HEK293 (cell line): ENCODE data around the gene DDX31.
"Not testable (repeated sequence)": the region's sequence is repeated elsewhere in the genome, so short reads cannot be mapped to it uniquely, and the experiment has no call there.

Source experiments
- CTCF ChIA-PET: fragments of 350-600 bp; formaldehyde crosslinking; extraction: SDS; loops from one replicate; lab custom pipeline; 2021; ENCODE audit warnings: antibody characterized with exemption; lab: Yijun Ruan, JAX
- POLR2A ChIA-PET: fragments of 300-600 bp; formaldehyde crosslinking; extraction: SDS; loops from one replicate; lab custom pipeline; 2020; ENCODE audit warnings: antibody characterized with exemption, inconsistent platforms; lab: Yijun Ruan, JAX
- H3K27ac ChIP-seq: fragments of 200-500 bp; sonication (Bioruptor generic); 2 replicates; pipeline ENCODE4 v1.5.1; 2014; ENCODE audit warnings: low read depth, low read length, control low read depth, inconsistent platforms; ENCODE audit errors: extremely low read depth
- H3K36me3 ChIP-seq, 2 experiments: fragments of 200-500 bp in 1 of 2; sonication (Bioruptor generic) in 1 of 2; 1 replicate in 1 of 2; 2 replicates in 1 of 2; pipeline ENCODE4 v1.5.1; 2014 to 2017; ENCODE audit warnings: inconsistent platforms in 2 of 2, low read length in 2 of 2; ENCODE audit not compliant: control insufficient read depth in 2 of 2, insufficient read depth in 1 of 2
- H3K4me1 ChIP-seq: fragments of 200-500 bp; sonication (Bioruptor generic); 2 replicates; pipeline ENCODE4 v1.5.1; 2014; ENCODE audit warnings: mild to moderate bottlenecking, low read length, inconsistent platforms; ENCODE audit not compliant: control insufficient read depth, insufficient read depth
- H3K4me3 ChIP-seq: 2 replicates; pipeline ENCODE4 v1.5.1; 2011; ENCODE audit warnings: low read depth, mild to moderate bottlenecking, control low read depth, low read length, moderate library complexity
- H3K9me3 ChIP-seq: fragments of 200-500 bp; sonication (Bioruptor generic); 2 replicates; pipeline ENCODE4 v1.5.1; 2014; ENCODE audit warnings: low read depth, low read length, inconsistent platforms; ENCODE audit not compliant: control insufficient read depth, insufficient read depth
- GLIS1 ChIP-seq: fragments of 450-650 bp; formaldehyde crosslinking; IDR thresholded peaks from 2 replicates; pipeline ENCODE4 v1.5.1; 2016; ENCODE audit warnings: missing biosample characterization, missing genetic modification characterization
- KLF8 ChIP-seq: fragments of 450-650 bp; formaldehyde crosslinking; IDR thresholded peaks from 2 replicates; pipeline ENCODE4 v1.5.1; 2016; ENCODE audit warnings: missing biosample characterization, missing genetic modification characterization
- ZBTB1 ChIP-seq: fragments of 450-650 bp; formaldehyde crosslinking; IDR thresholded peaks from 2 replicates; pipeline ENCODE4 v1.5.1; 2016; ENCODE audit warnings: missing biosample characterization, missing genetic modification characterization
- ZBTB17 ChIP-seq: fragments of 450-650 bp; formaldehyde crosslinking; IDR thresholded peaks from 2 replicates; pipeline ENCODE4 v1.5.1; 2016; ENCODE audit warnings: missing biosample characterization, missing genetic modification characterization
- ZFP3 ChIP-seq: fragments of 450-650 bp; formaldehyde crosslinking; IDR thresholded peaks from 2 replicates; pipeline ENCODE4 v1.5.1; 2016; ENCODE audit warnings: low read depth, missing biosample characterization, missing genetic modification characterization
- ZIC2 ChIP-seq: fragments of 450-650 bp; formaldehyde crosslinking; IDR thresholded peaks from 2 replicates; pipeline ENCODE4 v1.5.1; 2016; ENCODE audit warnings: missing biosample characterization, missing genetic modification characterization
- ZNF157 ChIP-seq: fragments of 450-650 bp; formaldehyde crosslinking; IDR thresholded peaks from 2 replicates; pipeline ENCODE4 v1.5.1; 2016; ENCODE audit warnings: missing biosample characterization, missing genetic modification characterization
- ZNF174 ChIP-seq: fragments of 450-650 bp; formaldehyde crosslinking; IDR thresholded peaks from 2 replicates; pipeline ENCODE4 v1.5.0; 2017; ENCODE audit warnings: missing biosample characterization, mild to moderate bottlenecking, missing genetic modification characterization
- ZNF184 ChIP-seq: fragments of 450-650 bp; IDR thresholded peaks from 2 replicates; pipeline ENCODE4 v1.5.1; 2018; ENCODE audit warnings: missing biosample characterization, mild to moderate bottlenecking, missing genetic modification characterization
- ZNF19 ChIP-seq: fragments of 450-650 bp; formaldehyde crosslinking; IDR thresholded peaks from 2 replicates; pipeline ENCODE4; 2016; ENCODE audit warnings: missing biosample characterization, missing genetic modification characterization, low read depth
- ZNF341 ChIP-seq: fragments of 450-650 bp; formaldehyde crosslinking; IDR thresholded peaks from 2 replicates; pipeline ENCODE4; 2016; ENCODE audit warnings: low read depth, missing biosample characterization, missing genetic modification characterization
- ZNF501 ChIP-seq: fragments of 450-650 bp; formaldehyde crosslinking; IDR thresholded peaks from 2 replicates; pipeline ENCODE4 v1.5.1; 2016; ENCODE audit warnings: missing biosample characterization, missing genetic modification characterization
- ZNF548 ChIP-seq: fragments of 450-650 bp; formaldehyde crosslinking; IDR thresholded peaks from 2 replicates; pipeline ENCODE4 v1.5.1; 2016; ENCODE audit warnings: missing biosample characterization, missing genetic modification characterization
- ZNF585B ChIP-seq: fragments of 450-650 bp; formaldehyde crosslinking; IDR thresholded peaks from 2 replicates; pipeline ENCODE4 v1.5.1; 2016; ENCODE audit warnings: missing biosample characterization, missing genetic modification characterization
- ZNF596 ChIP-seq: fragments of 450-650 bp; IDR thresholded peaks from 2 replicates; pipeline ENCODE4 v1.5.0; 2018; ENCODE audit warnings: missing biosample characterization, mild to moderate bottlenecking, missing genetic modification characterization, moderate library complexity
- ZNF660 ChIP-seq: fragments of 450-650 bp; IDR thresholded peaks from 2 replicates; pipeline ENCODE4 v1.5.1; 2018; ENCODE audit warnings: missing biosample characterization, mild to moderate bottlenecking, missing genetic modification characterization
- ZNF677 ChIP-seq: fragments of 450-650 bp; IDR thresholded peaks from 2 replicates; pipeline ENCODE4 v1.5.0; 2018; ENCODE audit warnings: missing biosample characterization, mild to moderate bottlenecking, missing genetic modification characterization, moderate library complexity
- ZNF776 ChIP-seq: fragments of 450-650 bp; formaldehyde crosslinking; IDR thresholded peaks from 2 replicates; pipeline ENCODE4 v1.5.0; 2017; ENCODE audit warnings: missing biosample characterization, missing genetic modification characterization, borderline replicate concordance
- ZNF791 ChIP-seq: fragments of 450-650 bp; formaldehyde crosslinking; IDR thresholded peaks from 2 replicates; pipeline ENCODE4 v1.5.1; 2016; ENCODE audit warnings: missing biosample characterization, missing genetic modification characterization
- ZNF792 ChIP-seq: fragments of 450-650 bp; formaldehyde crosslinking; IDR thresholded peaks from 2 replicates; pipeline ENCODE4 v1.5.1; 2016; ENCODE audit warnings: missing biosample characterization, missing genetic modification characterization

DDX31 gene

DNA sequence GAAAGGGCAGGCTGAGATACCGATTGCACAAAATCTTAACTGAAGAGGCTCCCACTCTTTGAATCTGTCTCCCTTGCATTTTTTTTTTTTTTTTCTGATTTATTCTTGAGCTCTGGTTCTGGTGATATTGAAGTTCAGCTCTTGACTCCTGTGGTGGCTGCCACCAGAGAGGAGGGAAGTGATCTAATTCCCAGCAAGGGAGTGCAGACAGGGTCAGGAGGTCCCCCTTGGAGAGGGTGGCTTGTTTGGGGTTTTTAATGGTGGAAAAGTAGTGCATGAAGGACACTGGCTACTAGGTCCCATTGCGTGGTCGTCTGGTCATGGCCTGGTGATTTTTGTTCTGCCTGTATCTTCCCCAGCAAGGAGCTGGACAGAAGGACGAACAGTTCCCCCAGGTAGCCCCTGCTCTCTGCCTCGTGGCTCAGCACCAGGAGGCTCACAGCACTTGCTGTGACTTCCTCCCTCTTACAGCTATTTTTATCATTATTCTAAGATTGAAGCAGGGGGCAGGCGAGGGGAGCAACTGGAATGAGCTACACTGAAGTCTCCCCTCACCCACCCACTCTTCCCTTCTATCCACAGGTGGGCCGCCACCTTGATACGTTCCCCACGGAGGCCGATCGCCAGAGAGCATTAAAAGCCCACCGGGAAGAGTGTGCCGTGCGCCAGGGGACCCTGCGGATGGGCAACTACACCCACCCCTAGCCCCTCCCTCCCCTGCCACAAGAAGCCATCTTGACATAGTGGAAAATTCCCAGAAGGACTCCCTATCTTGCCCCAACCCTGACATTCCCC, 97.8 kb downstream of the DDX31 start (continued):
- TF ChIP-seq ZBTB1 (tag by site-specific recombination) (no peak), ZNF174 (tag by site-specific recombination) (no peak), ZNF19 (tag by site-specific recombination) (no peak), ZNF660 (tag by site-specific recombination) (no peak), ZIC2 (tag by site-specific recombination) (peak; percentile 64), ZNF585B (tag by site-specific recombination) (no peak)

DNA sequence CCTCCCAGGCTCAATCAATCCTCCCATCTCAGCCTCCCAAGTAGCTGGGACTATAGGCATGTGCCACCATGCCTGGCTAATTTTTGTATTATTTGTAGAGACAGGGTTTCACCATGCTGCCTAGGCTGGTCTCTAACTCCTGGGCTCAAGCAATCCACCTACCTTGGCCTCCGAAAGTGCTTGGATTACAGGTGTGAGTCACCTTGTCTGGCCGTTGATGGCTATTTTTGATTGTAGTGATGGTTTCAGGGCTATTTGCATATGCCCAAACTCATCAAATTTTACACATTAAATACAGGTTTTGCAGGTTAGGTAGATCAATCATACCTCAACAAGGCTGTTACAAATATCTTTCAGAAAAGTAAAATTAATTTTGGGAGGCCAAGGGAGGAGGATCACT, 101.0 kb downstream of the DDX31 start:
- H3K9me3 ChIP-seq, H3K27ac ChIP-seq, POLR2A ChIA-PET, H3K36me3 ChIP-seq, H3K4me3 ChIP-seq, H3K4me1 ChIP-seq: not testable (repeated sequence)
- CTCF ChIA-PET = interaction anchor here (0.8 kb wide), 2 partner anchors 20 to 68 kb away, joined by 3 read pairs; no protein-coding TSS in a partner anchor

DNA sequence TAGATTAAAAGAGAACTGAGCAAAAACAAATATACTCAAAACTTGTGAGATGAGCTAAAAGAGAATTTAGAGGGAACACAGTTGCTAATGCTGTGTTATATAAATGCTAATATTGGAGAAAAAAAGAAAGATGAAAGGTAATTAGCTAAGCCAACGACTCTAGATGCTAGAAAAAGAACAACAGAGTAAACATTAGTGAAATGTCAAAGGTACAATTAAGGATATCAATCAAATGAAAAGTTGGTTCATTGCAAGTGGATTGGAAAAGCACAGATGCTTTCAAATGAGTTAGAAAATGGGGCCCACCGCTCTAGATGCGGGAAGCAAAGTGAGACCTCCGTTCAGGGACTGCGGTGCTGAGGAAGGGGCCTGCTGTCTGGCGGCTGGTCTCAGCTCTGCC, 105.3 kb downstream of the DDX31 start:
- Histone ChIP-seq H3K4me1 (no peaks in the 10 kb centered on the region), H3K4me3 (no peak overlapping the region), H3K9me3 (no peaks in the 10 kb centered on the region), H3K27ac (no peak overlapping the region), H3K36me3 (no peaks in the 10 kb centered on the region)
- POLR2A ChIA-PET = no interaction called here
- TF ChIP-seq ZNF596 (tag by site-specific recombination) = no peak
- TF ChIP-seq ZNF501 (tag by site-specific recombination) = no peak
- TF ChIP-seq ZFP3 = no peak
- TF ChIP-seq ZBTB17 (tag by site-specific recombination) = no peak
- CTCF ChIA-PET = interaction anchor here (1.6 to 4.1 kb wide), 2 partner anchors 11 to 57 kb away, joined by 9 to 24 read pairs; no protein-coding TSS in a partner anchor

DNA sequence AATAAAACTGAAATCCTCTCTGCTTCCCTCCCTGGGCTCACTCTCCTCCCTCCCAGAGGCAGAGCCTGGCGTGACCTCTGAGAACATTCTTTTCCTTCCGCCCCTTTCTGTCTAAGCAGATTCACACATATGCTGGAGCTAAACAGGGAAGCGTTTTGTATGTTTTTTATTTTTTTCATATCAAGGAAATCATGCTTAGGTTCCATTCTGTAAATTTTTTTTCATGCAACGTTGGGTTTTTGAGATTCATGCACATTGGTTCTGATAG, 107.5 kb downstream of the DDX31 start:
- Histone ChIP-seq H3K4me1 (no peaks in the 10 kb centered on the region), H3K36me3 (no peaks in the 10 kb centered on the region), H3K4me3 (no peak overlapping the region), H3K9me3 (no peaks in the 10 kb centered on the region), H3K27ac (no peak overlapping the region)
- POLR2A ChIA-PET = no interaction called here
- CTCF ChIA-PET = interaction anchor here (1.0 to 2.9 kb wide), 2 partner anchors 11 to 48 kb away, joined by 3 to 28 read pairs; no protein-coding TSS in a partner anchor
- peak; percentile 1 for TF ChIP-seq GLIS1 (tag by site-specific recombination)
- TF ChIP-seq ZNF157 (tag by site-specific recombination) = no peak
- TF ChIP-seq ZNF184 = no peak
- TF ChIP-seq ZNF677 (tag by site-specific recombination) = no peak

DNA sequence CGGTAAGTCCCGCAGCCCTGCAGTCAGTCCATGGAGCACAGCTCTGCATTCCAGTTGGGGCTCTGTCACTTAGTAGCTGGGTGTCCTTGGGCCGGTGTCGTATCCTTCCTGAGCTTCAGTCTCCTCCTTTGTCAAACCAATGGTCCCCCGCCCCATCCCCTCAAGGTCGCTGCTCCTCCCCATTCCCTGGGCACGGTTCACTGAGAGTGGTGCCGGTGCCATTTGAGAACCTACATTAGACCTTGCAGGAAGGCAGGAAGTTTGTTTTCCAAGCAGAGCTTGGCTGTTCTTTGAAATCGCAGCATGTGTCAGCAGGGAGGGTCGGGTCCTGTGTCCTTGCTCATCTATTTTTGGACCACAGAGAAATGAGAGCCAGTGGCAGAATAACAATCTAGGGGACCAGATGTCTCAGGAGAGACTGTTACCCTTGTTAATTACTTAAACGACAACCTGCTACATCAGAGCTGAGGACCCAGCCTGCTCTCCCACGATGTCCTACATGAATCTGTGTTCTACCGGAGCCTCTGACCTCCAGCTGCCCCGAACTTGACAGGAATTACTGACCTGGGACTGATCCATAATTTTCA, 109.1 kb downstream of the DDX31 start:
- Histone ChIP-seq H3K4me1 (no peaks in the 10 kb centered on the region), H3K27ac (no peak overlapping the region), H3K36me3 (no peaks in the 10 kb centered on the region), H3K9me3 (no peaks in the 10 kb centered on the region), H3K4me3 (no peak overlapping the region)
- POLR2A ChIA-PET = no interaction called here
- CTCF ChIA-PET = interaction anchor here (0.6 to 2.9 kb wide), 6 partner anchors 10 to 486 kb away, joined by 3 to 28 read pairs (median 4); partner anchors contain the start of gene CFAP77
- no peak for TF ChIP-seq ZNF792 (tag by site-specific recombination)
- peak; percentile 77 for TF ChIP-seq GLIS1 (tag by site-specific recombination)
- no peak for TF ChIP-seq ZNF548 (tag by site-specific recombination)
- no peak for TF ChIP-seq KLF8
- TF ChIP-seq ZBTB17 (tag by site-specific recombination) = 0 out of 2 replicates have a peak, but pooled peaks have one; percentile 11
- TF ChIP-seq ZNF776 (tag by site-specific recombination) = no peak
- no peak for TF ChIP-seq ZNF341 (tag by site-specific recombination)
- no peak for TF ChIP-seq ZNF791 (tag by site-specific recombination)
